Prostate gland (tissue), 2 donors: ENCODE data around the gene TMEM184A. TPM values are rescaled to one million over a fixed set of nuclear protein-coding genes. Genes with fewer than 3 reads are reported as not detected.
"Not testable (repeated sequence)": the region's sequence is repeated elsewhere in the genome, so short reads cannot be mapped to it uniquely, and the experiment has no call there.

Experiments used
- DNase-seq: peaks from one replicate; pipeline ENCODE4 v3.0.0-alpha.2; 2019; ENCODE audit warnings: low spot score
- H3K27ac ChIP-seq, 2 donors: fragments of 200-600 bp; sonication (generic); 2 replicates each; pipeline ENCODE4 v1.5.1; 2017 to 2019
- H3K27me3 ChIP-seq: fragments of 200-600 bp; sonication (generic); replicated peaks from 2 replicates; pipeline ENCODE4 v1.5.1; 2019; ENCODE audit not compliant: insufficient read depth
- H3K36me3 ChIP-seq, 2 donors: fragments of 200-600 bp; sonication (generic); 1 replicate in 1 of 2; 2 replicates in 1 of 2; pipeline versions ENCODE4 v1.5.1 to v1.8.1; 2017 to 2019
- H3K4me1 ChIP-seq: fragments of 200-600 bp; sonication (generic); replicated peaks from 2 replicates; pipeline ENCODE4 v1.5.1; 2019
- H3K4me3 ChIP-seq, 2 donors: fragments of 200-600 bp; sonication (generic); 2 replicates each; pipeline ENCODE4 v1.5.1; 2017 to 2019
- H3K9me3 ChIP-seq: fragments of 200-600 bp; sonication (generic); 2 replicates; pipeline ENCODE4 v1.5.1; 2017
- POLR2A ChIP-seq: fragments of 450-650 bp; IDR thresholded peaks from one replicate; pipeline ENCODE4 v1.6.1; 2016; ENCODE audit warnings: antibody characterized with exemption, mild to moderate bottlenecking
- POLR2AphosphoS5 ChIP-seq: sonication (generic); formaldehyde crosslinking; IDR thresholded peaks from one replicate; pipeline ENCODE4 v1.6.1; 2017; ENCODE audit warnings: antibody characterized with exemption
- WGBS: methylation state at CpG from one replicate; pipeline ENCODE4 v1.1.5; 2018; 5-methylcytosine and 5-hydroxymethylcytosine counted together
- intact Hi-C: fragments of 100-400 bp; cut with DNase I; formaldehyde crosslinking; loops from one replicate; pipeline ENCODE4 v1.14.2; 2022
- total RNA-seq, 2 donors: library from RNA; depleted of rRNA; stranded (reverse); fragments of >200 nt; gene quantifications; one replicate each; pipeline ENCODE4 v1.1.0, GENCODE V29; 2016
- TF ChIP-seq, protein P1 (sequence below), 4 experiments: fragments of 200-600 bp in 2 of 4; fragments of 450-650 bp in 2 of 4; sonication (generic) in 2 of 4; IDR thresholded peaks; 1 replicate in 3 of 4; 2 replicates in 1 of 4; pipeline ENCODE4 v1.5.1; 2016 to 2019; ENCODE audit warnings: antibody characterized with exemption in 4 of 4, mild to moderate bottlenecking in 2 of 4, moderate library complexity in 2 of 4

TMEM184A gene
- total RNA-seq, 2 donors from 2014 or later = 15.4 to 59.2 TPM

DNA sequence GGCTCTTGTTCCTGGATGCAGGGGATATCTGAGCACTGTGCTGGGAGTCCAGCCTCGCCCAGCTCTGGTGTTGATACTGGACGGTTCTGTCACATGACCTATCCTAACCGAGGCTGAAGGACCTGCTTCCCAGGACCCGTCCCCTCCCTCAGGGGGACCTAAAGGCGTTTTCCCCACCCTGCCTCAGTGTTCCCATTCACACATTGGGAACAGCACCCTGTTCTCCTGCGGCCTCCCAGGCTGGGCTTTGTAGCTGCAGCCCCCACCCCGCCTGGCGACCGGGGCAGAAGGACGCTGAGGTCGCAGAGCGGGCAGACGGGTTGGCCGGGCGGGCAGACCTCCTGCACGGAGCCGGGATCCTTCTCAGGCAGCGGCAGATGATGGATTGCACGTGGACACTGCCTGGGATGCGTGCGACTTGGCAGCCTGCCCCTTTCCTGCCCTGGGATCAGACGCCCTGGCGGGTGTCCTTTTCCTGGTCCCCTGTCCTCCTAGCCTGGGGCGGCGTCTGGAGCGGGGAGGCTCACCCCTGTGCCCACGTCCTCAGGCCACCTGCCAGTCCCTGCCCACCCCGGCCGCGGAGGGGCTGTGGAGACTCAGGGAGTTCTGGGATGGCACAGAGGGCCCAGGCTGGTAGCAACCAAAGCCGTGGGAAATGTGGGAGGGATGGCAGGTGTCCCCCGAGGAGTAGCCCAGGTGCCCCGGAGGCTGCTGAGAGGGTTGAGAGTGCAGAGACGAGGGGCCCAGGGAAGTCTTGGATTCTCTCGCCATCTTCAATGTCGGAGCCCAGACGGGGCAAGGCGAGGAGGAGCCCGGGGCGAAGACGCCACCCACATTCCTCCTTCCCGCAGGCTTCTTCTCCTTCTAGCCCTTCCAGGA is 31.1 kb upstream of the TMEM184A start:
- Histone ChIP-seq H3K36me3 (no peaks in the 10 kb centered on the region), H3K4me1 (no peaks in the 10 kb centered on the region), H3K27ac (no peak overlapping the region), H3K4me3 (no peak overlapping the region), H3K9me3 (no peaks in the 10 kb centered on the region), H3K27me3 (peaks cover 7% of the 10 kb centered on the region)
- intact Hi-C loops = loop anchor here (10.0 kb wide), 1 partner anchor 508 kb away; no protein-coding TSS in a partner anchor
- TF ChIP-seq POLR2AphosphoS5 = no peak
- no peak for TF ChIP-seq POLR2A
- TF ChIP-seq, protein P1, sequence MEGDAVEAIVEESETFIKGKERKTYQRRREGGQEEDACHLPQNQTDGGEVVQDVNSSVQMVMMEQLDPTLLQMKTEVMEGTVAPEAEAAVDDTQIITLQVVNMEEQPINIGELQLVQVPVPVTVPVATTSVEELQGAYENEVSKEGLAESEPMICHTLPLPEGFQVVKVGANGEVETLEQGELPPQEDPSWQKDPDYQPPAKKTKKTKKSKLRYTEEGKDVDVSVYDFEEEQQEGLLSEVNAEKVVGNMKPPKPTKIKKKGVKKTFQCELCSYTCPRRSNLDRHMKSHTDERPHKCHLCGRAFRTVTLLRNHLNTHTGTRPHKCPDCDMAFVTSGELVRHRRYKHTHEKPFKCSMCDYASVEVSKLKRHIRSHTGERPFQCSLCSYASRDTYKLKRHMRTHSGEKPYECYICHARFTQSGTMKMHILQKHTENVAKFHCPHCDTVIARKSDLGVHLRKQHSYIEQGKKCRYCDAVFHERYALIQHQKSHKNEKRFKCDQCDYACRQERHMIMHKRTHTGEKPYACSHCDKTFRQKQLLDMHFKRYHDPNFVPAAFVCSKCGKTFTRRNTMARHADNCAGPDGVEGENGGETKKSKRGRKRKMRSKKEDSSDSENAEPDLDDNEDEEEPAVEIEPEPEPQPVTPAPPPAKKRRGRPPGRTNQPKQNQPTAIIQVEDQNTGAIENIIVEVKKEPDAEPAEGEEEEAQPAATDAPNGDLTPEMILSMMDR (IDR thresholded peaks at IDR 0.05) = no peak
- 44% methylated on average over 41 of the region's 42 CpGs for WGBS
- DNase-seq = no peak

DNA sequence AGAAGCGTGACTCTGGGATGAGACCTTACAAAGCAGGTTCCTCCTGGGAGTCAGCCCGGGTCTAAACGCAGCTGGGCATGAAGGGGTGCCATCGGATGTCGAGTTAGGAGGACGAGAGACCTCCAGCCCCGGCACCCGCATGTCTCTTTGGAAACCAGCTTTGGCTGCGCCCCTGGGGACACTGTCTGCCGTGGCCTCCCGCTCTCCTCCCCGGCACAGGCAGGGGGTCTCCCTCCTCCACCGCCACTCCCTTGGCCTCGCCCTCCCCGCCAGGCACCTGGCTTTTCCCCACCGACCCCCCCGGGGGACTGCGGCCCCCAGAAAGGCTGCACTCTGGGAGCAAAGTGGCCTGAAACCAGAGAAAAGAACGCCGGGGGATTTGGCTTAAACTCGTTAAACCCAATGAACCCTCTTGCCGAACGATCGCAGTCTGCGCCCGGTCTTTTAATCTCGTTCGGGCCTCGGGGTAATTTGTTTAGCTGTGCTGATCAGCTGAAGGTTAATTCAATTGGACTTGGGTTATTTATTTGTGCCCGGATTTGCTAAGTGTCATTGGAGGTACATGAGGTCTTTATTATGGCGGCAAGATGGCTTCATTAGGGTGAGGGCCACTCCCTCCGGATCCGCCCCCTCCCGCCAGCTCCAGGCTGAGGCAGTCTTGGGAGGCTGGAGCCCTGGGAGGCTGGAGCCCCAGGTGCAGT is 30.3 kb upstream of the TMEM184A start:
- H3K36me3 ChIP-seq = no peaks in the 10 kb centered on the region
- H3K27me3 ChIP-seq = peaks cover 5% of the 10 kb centered on the region
- no peak for TF ChIP-seq POLR2A
- TF ChIP-seq POLR2AphosphoS5 = no peak
- TF ChIP-seq, protein P1 (IDR thresholded peaks at IDR 0.05) = no peak
- H3K9me3 ChIP-seq = no peaks in the 10 kb centered on the region
- DNase-seq = no peak
- 53% methylated on average over 34 of the region's 34 CpGs for WGBS
- H3K4me1 ChIP-seq = no peaks in the 10 kb centered on the region
- no peak overlapping the region for H3K27ac ChIP-seq
- intact Hi-C loops = loop anchor here (10.0 kb wide), 1 partner anchor 509 kb away; no protein-coding TSS in a partner anchor
- H3K4me3 ChIP-seq = no peak overlapping the region

DNA sequence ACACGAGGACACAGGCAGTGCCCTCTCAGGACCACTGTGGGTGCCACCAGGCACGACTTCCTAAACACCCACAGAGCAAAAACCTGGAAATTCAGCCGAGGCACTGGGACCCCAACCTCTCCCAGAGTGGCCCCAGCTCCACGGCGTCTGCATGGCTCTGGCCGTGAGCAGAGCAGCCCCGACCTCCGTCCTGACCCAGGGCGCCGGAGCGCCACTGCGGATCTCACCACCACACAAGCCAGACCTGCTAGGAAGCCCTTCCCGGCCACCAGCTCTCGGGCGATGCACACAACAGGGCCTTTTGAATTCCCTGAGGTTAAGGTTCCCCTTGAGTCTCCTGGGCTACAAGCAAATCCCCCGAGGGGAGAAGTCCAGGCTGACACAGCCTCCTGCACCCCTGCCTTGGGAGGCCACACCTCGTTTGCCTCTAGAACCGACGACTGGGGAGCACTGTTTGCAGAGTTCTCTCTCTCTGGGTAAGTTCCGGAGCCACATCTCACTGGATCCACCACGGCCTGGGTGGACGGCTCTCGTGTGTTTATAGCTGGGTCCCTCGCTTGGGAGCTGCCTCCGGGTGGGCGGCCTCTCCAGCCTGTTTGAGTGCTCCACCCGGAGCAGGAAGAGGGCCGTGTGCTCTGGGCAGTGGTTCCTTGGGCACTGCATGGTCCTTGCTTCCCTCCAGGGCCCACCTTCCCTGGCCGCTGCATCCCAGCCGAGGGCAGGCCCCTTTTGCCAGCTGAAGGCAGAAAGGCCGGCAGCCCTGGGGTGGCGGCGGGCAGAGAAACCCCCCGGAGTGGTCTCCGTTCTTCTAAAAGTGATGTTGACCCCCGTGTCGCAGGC is 29.4 kb upstream of the TMEM184A start:
- Histone ChIP-seq H3K4me1 (no peaks in the 10 kb centered on the region), H3K36me3 (no peaks in the 10 kb centered on the region), H3K4me3 (no peak overlapping the region), H3K27ac (no peak overlapping the region), H3K27me3 (peaks cover 3% of the 10 kb centered on the region), H3K9me3 (no peaks in the 10 kb centered on the region)
- no peak for TF ChIP-seq POLR2A
- DNase-seq = no peak
- 87% methylated on average over 37 of the region's 37 CpGs for WGBS
- intact Hi-C loops = loop anchor here (10.0 kb wide), 1 partner anchor 509 kb away; no protein-coding TSS in a partner anchor

DNA sequence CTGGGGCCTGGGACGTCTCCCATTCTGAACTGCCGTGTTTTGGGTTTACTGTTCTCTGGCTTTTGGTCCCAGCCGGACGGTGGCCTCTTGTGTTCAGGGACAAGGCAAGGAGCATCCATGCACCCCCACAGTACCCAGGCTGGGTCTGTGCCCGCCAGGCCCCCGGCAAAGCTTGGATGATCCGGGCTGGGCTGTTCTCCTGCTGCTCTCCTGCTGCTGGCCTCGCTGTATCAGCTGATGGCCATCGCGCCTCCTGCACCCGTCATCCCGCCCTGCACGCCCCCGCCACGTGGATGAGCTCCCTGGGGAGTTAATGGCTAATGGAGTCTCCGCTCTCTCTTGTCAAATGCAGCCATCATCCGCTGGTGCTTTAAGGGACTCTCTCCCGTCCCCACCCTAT is 28.7 kb upstream of the TMEM184A start:
- H3K4me1 ChIP-seq = no peaks in the 10 kb centered on the region
- H3K9me3 ChIP-seq = no peaks in the 10 kb centered on the region
- no peaks in the 10 kb centered on the region for H3K36me3 ChIP-seq
- peaks cover 3% of the 10 kb centered on the region for H3K27me3 ChIP-seq
- WGBS = 91% methylated on average over 18 of the region's 18 CpGs
- H3K27ac ChIP-seq = no peak overlapping the region
- no peak overlapping the region for H3K4me3 ChIP-seq
- no peak for TF ChIP-seq POLR2A
- TF ChIP-seq, protein P1 (IDR thresholded peaks at IDR 0.05) = no peak
- no peak for TF ChIP-seq POLR2AphosphoS5
- intact Hi-C loops = loop anchor here (10.0 kb wide), 1 partner anchor 510 kb away; no protein-coding TSS in a partner anchor
- no peak for DNase-seq

DNA sequence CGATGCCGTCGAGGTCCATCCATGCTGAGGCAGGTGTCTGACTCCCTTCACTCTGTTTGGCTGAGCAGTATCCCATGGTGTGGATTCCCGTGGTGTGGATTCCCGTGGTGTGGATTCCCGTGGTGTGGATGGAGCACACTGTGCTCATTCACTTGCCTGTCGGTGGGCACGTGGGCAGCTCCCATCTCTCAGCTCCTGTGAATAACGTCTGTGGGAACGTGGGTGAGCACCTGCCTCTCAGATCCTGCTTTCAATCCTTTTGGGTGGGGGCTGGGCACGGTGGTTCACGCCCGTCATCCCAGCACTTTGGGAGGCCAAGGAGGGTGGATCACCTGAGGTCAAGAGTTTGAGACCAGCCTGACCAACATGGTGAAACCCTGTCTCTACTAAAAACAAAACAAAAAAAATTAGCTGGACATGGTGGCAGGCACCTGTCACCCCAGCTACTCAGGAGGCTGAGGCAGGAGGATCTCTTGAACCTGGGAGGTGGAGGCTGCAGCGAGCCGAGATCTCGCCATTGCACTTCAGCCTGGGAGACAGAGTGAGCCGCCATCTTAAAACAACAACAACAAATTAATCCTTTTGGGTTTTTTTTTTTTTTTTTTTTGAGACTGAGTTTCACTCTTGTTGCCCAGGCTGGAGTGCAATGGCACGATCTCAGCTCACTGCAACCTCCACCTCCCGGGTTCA is 27.4 kb upstream of the TMEM184A start:
- not testable (repeated sequence) for H3K27me3 ChIP-seq, H3K27ac ChIP-seq, DNase-seq, H3K36me3 ChIP-seq, H3K9me3 ChIP-seq, H3K4me1 ChIP-seq, H3K4me3 ChIP-seq
- WGBS = 82% methylated on average over 19 of the region's 19 CpGs
- intact Hi-C loops = loop anchor here (10.0 kb wide), 1 partner anchor 511 kb away; no protein-coding TSS in a partner anchor
